ENCODE measurements around the gene JPT1.
"Not testable (repeated sequence)": the region's sequence is repeated elsewhere in the genome, so short reads cannot be mapped to it uniquely, and the experiment has no call there.

Gene JPT1

GRCh38 chr17:75154195-75155106 is at the start of gene JPT1:
Gene JPT1, minus strand, starts transcription at chr17:75154512. Its CDS starts 115 bp downstream, at chr17:75154397.
- peak; percentile 97 for DNase-seq

- DNase-seq, result no peak
These were observed 45.7 kb upstream of the JPT1 start for GRCh38 chr17:75199886-75200618.

GRCh38 chr17:75194879-75195278 is 40.6 kb upstream of the JPT1 start:
- no peak for DNase-seq

- DNase-seq, result no peak
These were observed 37.3 kb upstream of the JPT1 start for GRCh38 chr17:75191584-75191983.

- DNase-seq, result no peak
These were observed 34.3 kb upstream of the JPT1 start for GRCh38 chr17:75188614-75189013.

- DNase-seq, result no peak
These were observed 29.9 kb upstream of the JPT1 start for GRCh38 chr17:75183999-75184884.

- DNase-seq, result peak; percentile 99
These were observed 28.5 kb upstream of the JPT1 start, which contains the start of gene SUMO2 for GRCh38 chr17:75182569-75183436. Gene SUMO2, minus strand, starts transcription at chr17:75182959. Its CDS starts 125 bp downstream, at chr17:75182834.

GRCh38 chr17:75182319-75182568 is 27.9 kb upstream of the JPT1 start:
- DNase-seq, result no peak

GRCh38 chr17:75181608-75182318 is 27.5 kb upstream of the JPT1 start:
- no peak for DNase-seq

GRCh38 chr17:75181110-75181509 is 26.8 kb upstream of the JPT1 start:
- DNase-seq, result no peak

GRCh38 chr17:75178453-75178852 is 24.1 kb upstream of the JPT1 start:
- no peak for DNase-seq

GRCh38 chr17:75176625-75177024 is 22.3 kb upstream of the JPT1 start:
- DNase-seq, result no peak

- no peak for DNase-seq
These were observed 20.7 kb upstream of the JPT1 start for GRCh38 chr17:75174996-75175395.

- no peak for DNase-seq
These were observed 19.2 kb upstream of the JPT1 start for GRCh38 chr17:75173526-75173925.

- DNase-seq, result no peak
These were observed 14.7 kb upstream of the JPT1 start for GRCh38 chr17:75168998-75169397.

GRCh38 chr17:75164606-75165005 is 10.3 kb upstream of the JPT1 start:
- not testable (repeated sequence) for DNase-seq

- no peak for DNase-seq
These were observed 8.8 kb upstream of the JPT1 start for GRCh38 chr17:75163074-75163473.

GRCh38 chr17:75160211-75160610 is 5.9 kb upstream of the JPT1 start:
- DNase-seq, result no peak

GRCh38 chr17:75159196-75160031 is 5.1 kb upstream of the JPT1 start:
- no peak for DNase-seq

GRCh38 chr17:75158480-75158879 is 4.2 kb upstream of the JPT1 start:
- DNase-seq, result not testable (repeated sequence)
